GM12864 (cell line): ENCODE data around the gene EML1.

ENCODE experiments used
- DNase-seq: peaks from one replicate; pipeline ENCODE4 v3.0.0-alpha.2; 2011; ENCODE audit warnings: low read depth
- H3K4me3 ChIP-seq: 2 replicates; pipeline ENCODE4 v1.5.1; 2011; ENCODE audit warnings: mild to moderate bottlenecking, low read depth, low read length, control low read depth
- CTCF ChIP-seq: IDR thresholded peaks from 2 replicates; pipeline ENCODE4 v1.5.1; 2011; ENCODE audit warnings: low read depth, mild to moderate bottlenecking, moderate library complexity, low read length, control low read depth, inconsistent platforms; ENCODE audit errors: missing control alignments

The EML1 gene

DNA sequence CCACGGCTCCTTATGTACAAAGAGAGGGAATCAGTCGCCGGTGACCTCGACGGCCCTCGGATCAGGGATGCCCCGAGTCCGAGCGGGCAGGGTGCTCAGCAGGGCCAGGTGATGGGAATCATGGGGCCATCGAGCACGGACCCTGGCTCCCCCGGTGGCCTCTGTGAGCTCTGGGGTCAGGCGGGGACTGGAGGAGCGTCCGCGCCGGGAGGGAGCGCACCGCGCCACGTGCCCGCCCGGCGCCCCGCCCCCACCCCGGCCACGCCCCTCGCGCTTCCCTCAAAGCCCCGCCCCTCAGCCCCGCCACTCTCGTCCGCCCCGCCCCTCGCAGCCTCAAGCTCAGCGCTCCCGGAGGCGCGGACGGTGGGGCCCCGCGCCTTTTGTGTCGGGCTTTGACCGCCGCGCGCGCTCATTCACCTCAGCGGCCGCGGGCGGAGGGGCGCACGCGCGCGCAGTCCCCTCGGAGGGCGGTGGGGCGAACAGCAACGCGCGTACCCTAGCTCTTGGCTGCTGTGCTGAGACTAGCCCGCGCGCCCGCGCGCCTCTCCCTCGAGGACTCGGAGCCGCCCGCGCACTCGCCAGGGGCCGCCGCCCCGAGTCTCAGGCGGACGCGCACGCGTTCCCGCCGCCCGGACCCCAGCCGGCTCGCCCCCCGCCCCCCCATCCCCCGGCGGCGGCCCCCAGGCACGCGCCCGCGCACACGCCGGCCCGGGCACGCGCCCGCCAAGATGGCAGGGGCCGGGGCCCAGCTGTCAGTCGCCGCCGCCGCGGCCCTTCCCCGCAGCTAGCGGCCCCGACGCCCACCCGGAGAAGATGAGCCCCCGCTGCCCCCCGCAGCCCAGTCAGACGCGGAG is 178.1 kb downstream of the EML1 start:
- peak overlapping the region; percentile 71 for H3K4me3 ChIP-seq
- no peak for TF ChIP-seq CTCF
- no peak for DNase-seq

DNA sequence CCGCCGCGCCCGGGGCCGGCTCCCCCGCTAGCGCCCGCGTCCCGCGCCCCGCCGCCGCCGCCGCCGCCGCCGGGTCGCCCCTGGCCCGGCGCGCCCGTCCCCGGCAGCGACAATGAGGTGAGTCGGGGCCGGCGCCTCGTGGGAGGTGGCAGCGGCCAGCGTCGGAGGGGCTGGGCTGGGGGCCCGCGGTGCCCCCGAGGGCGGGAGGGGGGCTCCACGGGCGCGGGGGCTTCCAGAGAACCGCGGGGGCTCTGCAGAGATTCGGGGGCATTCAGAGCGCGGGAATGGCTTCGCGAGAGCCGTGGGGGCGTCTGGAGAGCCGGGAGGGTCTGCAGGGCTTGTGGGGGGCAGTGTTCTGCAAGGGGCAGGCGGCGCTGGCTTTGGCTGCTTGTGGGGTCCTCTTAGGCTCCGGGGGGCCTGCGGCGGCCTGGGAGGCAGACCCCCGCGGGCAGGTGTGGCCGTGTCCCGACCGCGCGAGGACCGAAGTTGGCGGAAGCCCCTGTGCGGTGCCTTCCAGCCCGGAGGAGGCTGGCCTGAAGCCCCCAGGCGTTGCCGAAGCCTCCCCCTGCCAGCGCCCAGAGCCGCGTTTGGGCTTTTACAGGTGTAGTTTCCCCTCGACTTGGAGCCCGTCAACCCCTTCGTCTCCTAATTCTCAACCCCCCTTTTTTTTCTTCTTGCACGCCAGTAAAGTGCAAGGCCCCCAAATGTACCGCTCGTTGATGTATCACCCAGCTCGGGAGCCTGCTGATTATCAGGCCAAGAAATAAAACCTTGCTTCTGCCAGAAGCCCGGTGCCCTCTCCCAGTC is 178.9 kb downstream of the EML1 start:
- no peak for TF ChIP-seq CTCF
- DNase-seq, result no peak
- H3K4me3 ChIP-seq, result peak overlapping the region; percentile 71

- TF ChIP-seq CTCF, result no peak
- DNase-seq, result no peak
- peak overlapping the region; percentile 71 for H3K4me3 ChIP-seq
These were observed 179.7 kb downstream of the EML1 start for GRCh38 chr14:99972748-99973466.

DNA sequence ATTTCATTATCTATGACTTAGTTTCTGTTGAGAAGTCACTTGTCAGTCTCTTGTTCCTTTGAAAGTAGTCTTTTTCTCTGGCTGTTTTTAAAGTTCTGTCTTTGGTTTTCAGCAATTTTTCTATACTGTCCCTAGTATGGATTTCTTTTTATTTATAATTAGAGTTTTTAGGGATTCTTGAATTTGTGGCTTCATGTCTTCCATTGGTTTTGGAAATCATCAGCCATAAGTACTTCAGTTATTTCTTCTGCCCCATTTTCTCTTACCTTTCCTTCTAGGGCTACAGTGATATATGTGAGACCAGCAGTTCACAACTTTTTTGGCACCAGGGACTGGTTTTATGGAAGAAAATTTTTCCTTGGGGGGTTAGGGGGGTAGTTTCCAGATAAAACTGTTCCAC is 182.0 kb downstream of the EML1 start:
- DNase-seq, result no peak

GRCh38 chr14:99976021-99976420 is 182.8 kb downstream of the EML1 start:
- no peak overlapping the region for H3K4me3 ChIP-seq
- no peak for DNase-seq
- no peak for TF ChIP-seq CTCF

More for the DNA sequence above, 182.0 kb downstream of the EML1 start:
- no peak overlapping the region for H3K4me3 ChIP-seq
- TF ChIP-seq CTCF, result no peak

GRCh38 chr14:99976681-99977080 is 183.5 kb downstream of the EML1 start:
- no peak overlapping the region for H3K4me3 ChIP-seq
- TF ChIP-seq CTCF, result no peak
- no peak for DNase-seq
